Activated CD4-positive, alpha-beta T cell treated with anti-CD3 and anti-CD28 coated beads, Interleukin-2, amount 50 U/mL, for 16 hours (primary cell): ENCODE results near the gene CREB3L4.

Experiments used
- DNase-seq: peaks from one replicate; pipeline ENCODE4 v3.0.0-alpha.2; 2020

The CREB3L4 gene

GRCh38 chr1:153937331-153937730 lies 30.4 kb upstream of the CREB3L4 start:
- no peak for DNase-seq

- no peak for DNase-seq
Observed at GRCh38 chr1:153938996-153939395, 28.7 kb upstream of the CREB3L4 start.

- DNase-seq: no peak
Observed at GRCh38 chr1:153939476-153939875, 28.2 kb upstream of the CREB3L4 start.

- no peak for DNase-seq
Observed at GRCh38 chr1:153940756-153941155, 26.9 kb upstream of the CREB3L4 start.

- no peak for DNase-seq
Observed at GRCh38 chr1:153941826-153942725, 25.6 kb upstream of the CREB3L4 start.

- no peak for DNase-seq
Observed at GRCh38 chr1:153942766-153943549, 24.7 kb upstream of the CREB3L4 start.

GRCh38 chr1:153944005-153944826 lies 23.5 kb upstream of the CREB3L4 start:
- no peak for DNase-seq

- no peak for DNase-seq
Observed at GRCh38 chr1:153944827-153945117, 22.9 kb upstream of the CREB3L4 start.

GRCh38 chr1:153945131-153945794 lies 22.4 kb upstream of the CREB3L4 start:
- DNase-seq: peak; percentile 83

- peak; percentile 83 for DNase-seq
Observed at GRCh38 chr1:153945795-153946621, 21.7 kb upstream of the CREB3L4 start.

- peak; percentile 87 for DNase-seq
Observed at GRCh38 chr1:153946622-153947241, 21.0 kb upstream of the CREB3L4 start, which contains the start of gene DENND4B. Gene DENND4B, minus strand, starts transcription at chr1:153946718. Its CDS starts 2,344 bp downstream, at chr1:153944374.

GRCh38 chr1:153951183-153951582 lies 16.5 kb upstream of the CREB3L4 start:
- no peak for DNase-seq

- DNase-seq: no peak
Observed at GRCh38 chr1:153951801-153952200, 15.9 kb upstream of the CREB3L4 start.

GRCh38 chr1:153953859-153954365 lies 13.8 kb upstream of the CREB3L4 start:
- no peak for DNase-seq

GRCh38 chr1:153954826-153955225 lies 12.9 kb upstream of the CREB3L4 start:
- DNase-seq: no peak

GRCh38 chr1:153956997-153957715 lies 10.5 kb upstream of the CREB3L4 start:
- no peak for DNase-seq

- DNase-seq: peak; percentile 51
Observed at GRCh38 chr1:153957744-153958110, 10.0 kb upstream of the CREB3L4 start.

- peak; percentile 99 for DNase-seq
Observed at GRCh38 chr1:153958111-153958960, 9.4 kb upstream of the CREB3L4 start, which contains the start of gene CRTC2. Gene CRTC2, minus strand, starts transcription at chr1:153958612. Its CDS starts 115 bp downstream, at chr1:153958497.

GRCh38 chr1:153958961-153959260 lies 8.8 kb upstream of the CREB3L4 start:
- DNase-seq: no peak
